ENCODE results near the gene LINGO1. TPM values are rescaled to one million over a fixed set of nuclear protein-coding genes. Genes with fewer than 3 reads are reported as not detected.

LINGO1 gene
- total RNA-seq, 1 donor from 2014 or later, result 41.3 TPM

- Mint-ChIP-seq H3K27me3 (peaks cover 14% of the 10 kb centered on the region), H3K4me1 (ENCODE audit: low read depth) (peaks cover 4% of the 10 kb centered on the region), H3K27ac (no peak overlapping the region), H3K9me3 (ENCODE audit: low read depth) (no peaks in the 10 kb centered on the region), H3K4me3 (ENCODE audit: low read depth) (no peak overlapping the region), H3K36me3 (ENCODE audit: insufficient read depth) (no peaks in the 10 kb centered on the region)
- no peak for DNase-seq (ENCODE audit: low spot score, unreplicated experiment)
- TF ChIP-seq CTCF (IDR thresholded peaks at IDR 0.05; ENCODE audit: unreplicated experiment), result no peak
These were observed 49.9 kb downstream of the LINGO1 start for GRCh38 chr15:77582763-77583162.

GRCh38 chr15:77581896-77582569 is 50.7 kb downstream of the LINGO1 start:
- Mint-ChIP-seq H3K27me3 (peaks cover 14% of the 10 kb centered on the region), H3K36me3 (ENCODE audit: insufficient read depth) (no peaks in the 10 kb centered on the region), H3K27ac (no peak overlapping the region), H3K4me1 (ENCODE audit: low read depth) (peaks cover 4% of the 10 kb centered on the region), H3K9me3 (ENCODE audit: low read depth) (no peaks in the 10 kb centered on the region), H3K4me3 (ENCODE audit: low read depth) (no peak overlapping the region)
- TF ChIP-seq CTCF (IDR thresholded peaks at IDR 0.05; ENCODE audit: unreplicated experiment), result no peak
- DNase-seq (ENCODE audit: low spot score, unreplicated experiment), result no peak

- H3K36me3 Mint-ChIP-seq (ENCODE audit: insufficient read depth), result no peaks in the 10 kb centered on the region
- peak overlapping the region; percentile 5 for H3K27ac Mint-ChIP-seq
- no peaks in the 10 kb centered on the region for H3K9me3 Mint-ChIP-seq (ENCODE audit: low read depth)
- no peak overlapping the region for H3K4me3 Mint-ChIP-seq (ENCODE audit: low read depth)
- TF ChIP-seq CTCF (IDR thresholded peaks at IDR 0.05; ENCODE audit: unreplicated experiment), result no peak
- peaks cover 4% of the 10 kb centered on the region for H3K4me1 Mint-ChIP-seq (ENCODE audit: low read depth)
- H3K27me3 Mint-ChIP-seq, result peaks cover 13% of the 10 kb centered on the region
- no peak for DNase-seq (ENCODE audit: low spot score, unreplicated experiment)
These were observed 51.6 kb downstream of the LINGO1 start for GRCh38 chr15:77580996-77581682.

GRCh38 chr15:77579498-77580188 is 53.1 kb downstream of the LINGO1 start:
- H3K9me3 Mint-ChIP-seq (ENCODE audit: low read depth), result no peaks in the 10 kb centered on the region
- no peak for TF ChIP-seq CTCF (IDR thresholded peaks at IDR 0.05; ENCODE audit: unreplicated experiment)
- H3K4me3 Mint-ChIP-seq (ENCODE audit: low read depth), result no peak overlapping the region
- no peak for DNase-seq (ENCODE audit: low spot score, unreplicated experiment)
- H3K4me1 Mint-ChIP-seq (ENCODE audit: low read depth), result peaks cover 4% of the 10 kb centered on the region
- H3K27ac Mint-ChIP-seq, result no peak overlapping the region
- no peaks in the 10 kb centered on the region for H3K36me3 Mint-ChIP-seq (ENCODE audit: insufficient read depth)
- H3K27me3 Mint-ChIP-seq, result peaks cover 7% of the 10 kb centered on the region

- no peaks in the 10 kb centered on the region for H3K36me3 Mint-ChIP-seq (ENCODE audit: insufficient read depth)
- DNase-seq (ENCODE audit: low spot score, unreplicated experiment), result no peak
- no peak overlapping the region for H3K27ac Mint-ChIP-seq
- H3K4me1 Mint-ChIP-seq (ENCODE audit: low read depth), result no peaks in the 10 kb centered on the region
- H3K27me3 Mint-ChIP-seq, result peaks cover 7% of the 10 kb centered on the region
- no peaks in the 10 kb centered on the region for H3K9me3 Mint-ChIP-seq (ENCODE audit: low read depth)
- no peak for TF ChIP-seq CTCF (IDR thresholded peaks at IDR 0.05; ENCODE audit: unreplicated experiment)
- no peak overlapping the region for H3K4me3 Mint-ChIP-seq (ENCODE audit: low read depth)
These were observed 53.9 kb downstream of the LINGO1 start for GRCh38 chr15:77578641-77579372.

Measured in progenitor cell of endocrine pancreas (in vitro differentiated cells).